K562 (cell line): ENCODE data around the gene EGFR. TPM values are rescaled to one million over a fixed set of nuclear protein-coding genes. Genes with fewer than 3 reads are reported as not detected.

Experiments used
- ATAC-seq: fragments of 200-7000 bp; cut with Tn5 transposase; 3 replicates; pipeline ENCODE4 v1.9.1; 2020; ENCODE audit warnings: moderate library complexity
- BruUV-seq: library from RNA; stranded (reverse); fragments of 400-500 nt; replicated peaks from 2 replicates; lab custom pipeline; 2021; lab: Mats Ljungman, UMichigan
- CTCF ChIA-PET: fragments of 300-600 bp; formaldehyde crosslinking; extraction: SDS; loops from one replicate; lab custom pipeline; 2021; ENCODE audit warnings: low intra/inter-chr PET ratio; lab: Yijun Ruan, JAX
- POLR2A ChIA-PET: fragments of 300-600, 350-650 bp; sonication (Branson Sonifier 250); formaldehyde crosslinking; extraction: SDS; loops from one replicate; lab custom pipeline; 2021; ENCODE audit warnings: antibody characterized with exemption, inconsistent platforms; lab: Yijun Ruan, JAX
- DNase-seq, 4 experiments: peaks; one replicate each; pipeline versions ENCODE4 v3.0.0 to v3.0.0-alpha.2; 2011 to 2018; ENCODE audit warnings: low spot score in 3 of 4, mixed read lengths in 3 of 4; ENCODE audit errors: extremely low read depth in 1 of 4
- FAIRE-seq: peaks from 2 replicates; lab custom pipeline; 2011; peaks lifted over from hg19 to GRCh38; lab: Jason Lieb, UNC
- H2AFZ ChIP-seq: 2 replicates; pipeline ENCODE4 v1.6.0; 2011; ENCODE audit warnings: low read depth, low read length, control low read depth, inconsistent platforms
- H3K27ac ChIP-seq: fragments of 200-600 bp; 3 replicates; pipeline ENCODE4 v1.8.0; 2011; ENCODE audit warnings: low read depth, mild to moderate bottlenecking, control low read depth, inconsistent platforms, low read length, moderate library complexity, mixed read lengths; ENCODE audit errors: extremely low read depth
- H3K27me3 ChIP-seq, 2 experiments: fragments of 300-600 bp in 1 of 2; 2 replicates in 1 of 2; 3 replicates in 1 of 2; pipeline versions ENCODE4 v1.6.0 to v1.8.0; 2011; ENCODE audit warnings: inconsistent platforms in 2 of 2, low read length in 2 of 2, mild to moderate bottlenecking in 1 of 2, mixed read lengths in 1 of 2, moderate library complexity in 1 of 2; ENCODE audit not compliant: control insufficient read depth in 2 of 2, insufficient read depth in 2 of 2
- H3K36me3 ChIP-seq: fragments of 300-600 bp; 3 replicates; pipeline ENCODE4 v1.8.0; 2011; ENCODE audit warnings: mild to moderate bottlenecking, low read length, inconsistent platforms; ENCODE audit not compliant: control insufficient read depth, insufficient read depth
- H3K4me1 ChIP-seq, 2 experiments: fragments of 200-600 bp in 1 of 2; replicated peaks in 1 of 2; 2 replicates in 1 of 2; 3 replicates in 1 of 2; pipeline versions ENCODE4 v1.5.1 to v1.8.0; 2011; ENCODE audit warnings: inconsistent platforms in 2 of 2, low read length in 2 of 2, mild to moderate bottlenecking in 1 of 2, mixed read lengths in 1 of 2, moderate library complexity in 1 of 2; ENCODE audit not compliant: control insufficient read depth in 2 of 2, insufficient read depth in 2 of 2
- H3K4me2 ChIP-seq: 2 replicates; pipeline ENCODE4 v1.6.1; 2011; ENCODE audit warnings: low read length, control low read depth, inconsistent platforms, mixed read lengths; ENCODE audit not compliant: insufficient read depth
- H3K4me3 ChIP-seq: fragments of 200-600 bp; sonication (generic), shearing (Covaris generic); 2 replicates; pipeline ENCODE4 v1.5.1; 2016; ENCODE audit warnings: control low read depth, inconsistent platforms
- H3K79me2 ChIP-seq: fragments of 200-600 bp; 3 replicates; pipeline ENCODE4 v1.8.0; 2011; ENCODE audit warnings: low read length, inconsistent platforms; ENCODE audit not compliant: control insufficient read depth, insufficient read depth
- H3K9ac ChIP-seq, 2 experiments: 2 replicates each; pipeline versions ENCODE4 v1.6.0 to v1.6.1; 2011; ENCODE audit warnings: low read depth in 2 of 2, low read length in 2 of 2, control low read depth in 1 of 2, inconsistent platforms in 1 of 2, mild to moderate bottlenecking in 1 of 2, mixed read lengths in 1 of 2; ENCODE audit not compliant: insufficient read depth in 1 of 2
- H3K9me1 ChIP-seq: one replicate; pipeline ENCODE4 v1.6.0; 2011; ENCODE audit warnings: inconsistent platforms, mild to moderate bottlenecking, low read length, moderate library complexity; ENCODE audit not compliant: control insufficient read depth, insufficient read depth
- H3K9me3 ChIP-seq: replicated peaks from 2 replicates; pipeline ENCODE4 v1.5.1; 2011; ENCODE audit warnings: low read depth, low read length, inconsistent platforms; ENCODE audit not compliant: control insufficient read depth, insufficient read depth
- H4K20me1 ChIP-seq: replicated peaks from 2 replicates; pipeline ENCODE4 v1.6.1; 2011; ENCODE audit warnings: low read length, inconsistent platforms, mixed read lengths; ENCODE audit not compliant: control insufficient read depth, insufficient read depth
- FUS ChIP-seq: fragments of 200-400 bp; formaldehyde crosslinking; optimal IDR thresholded peaks from 2 replicates; pipeline ENCODE3; 2017; ENCODE audit warnings: low read depth, low read length
- RAD21 ChIP-seq, 2 experiments: fragments of 250-450 bp in 1 of 2; fragments of 450-650 bp in 1 of 2; sonication (Bioruptor Pico) in 1 of 2; formaldehyde crosslinking in 1 of 2; IDR thresholded peaks in 1 of 2; conservative IDR thresholded peaks in 1 of 2; 2 replicates each; pipeline versions ENCODE4 v1.4.0 to v1.8.0; 2020 to 2022; ENCODE audit warnings: mild to moderate bottlenecking in 2 of 2, moderate library complexity in 1 of 2
- ZBTB49 ChIP-seq: sonication (generic); formaldehyde crosslinking; IDR thresholded peaks from 2 replicates; pipeline ENCODE4 v1.8.0; 2022; ENCODE audit warnings: missing genetic modification reagents, mild to moderate bottlenecking, borderline replicate concordance
- WGBS: fragments of 100-300 bp; shearing (Covaris generic); methylation state at CpG from one replicate; pipeline ENCODE4 v1.1.6; 2016; ENCODE audit warnings: low coverage, mixed read lengths; ENCODE audit not compliant: insufficient coverage; ENCODE audit errors: missing lambda C conversion rate; 5-methylcytosine and 5-hydroxymethylcytosine counted together
- in situ Hi-C: fragments of 300-500 bp; cut with MboI; formaldehyde crosslinking; loops from 4 replicates; pipeline ENCODE4 v1.15.0; 2018; ENCODE audit warnings: inconsistent platforms, mixed read lengths
- intact Hi-C: fragments of 100-400 bp; cut with micrococcal nuclease; formaldehyde crosslinking; loops from 2 replicates; pipeline ENCODE4 v1.14.2; 2022
- polyA plus RNA-seq, 8 experiments: library from polyadenylated mRNA; depleted of rRNA in 4 of 8; stranded (reverse) in 5 of 8; unstranded in 3 of 8; fragments of >200 nt; fragmentation: Nextera tagmentation in 2 of 8; fragmentation: Illumina TruSeq in 1 of 8; extraction: Ambion mirVana in 2 of 8; extraction: Trizol in 1 of 8; gene quantifications; 2 replicates each; pipeline versions ENCODE4 v1.2.1 to v1.2.3, GENCODE V29; 2011 to 2014; ENCODE audit warnings: inconsistent platforms in 1 of 8, missing spikeins in 1 of 8
- total RNA-seq, 7 experiments: library from RNA; depleted of rRNA in 6 of 7; stranded (reverse); fragments of >200 nt in 6 of 7; fragmentation: Illumina TruSeq in 2 of 7; extraction: Trizol in 2 of 7; gene quantifications; 2 replicates each; pipeline versions ENCODE4 v1.2.1 to v1.2.3, GENCODE V29; 2011 to 2021; ENCODE audit warnings: low replicate concordance in 1 of 7

Gene EGFR
- total and polyA plus RNA-seq, 9 of the 15 experiments (the other 6 are each of a cell fraction or from before 2014, with no cell fraction given): 0.13 TPM; not detected in 8

GRCh38 chr7:55233001-55233400, 214.2 kb downstream of the EGFR start:
- FAIRE-seq: no peak
- H3K9me1 ChIP-seq: no peaks in the 10 kb centered on the region
- BruUV-seq: no TSS peak
- in situ Hi-C loops: no loop called here
- TF ChIP-seq FUS: no peak
- TF ChIP-seq, all 486 proteins: peak for 0
- H3K9ac ChIP-seq: no peak overlapping the region
- ChIA-PET CTCF (no interaction called here), POLR2A (no interaction called here)
- H3K27me3 ChIP-seq: peaks cover 16 to 57% of the 10 kb centered on the region in 2 experiments; a peak in 4 of 5 replicates
- DNase-seq: no peak
- H3K9me3 ChIP-seq: no peaks in the 10 kb centered on the region
- H3K4me3 ChIP-seq: no peak overlapping the region
- ATAC-seq: no peak
- no peaks in the 10 kb centered on the region for H4K20me1 ChIP-seq
- no peak overlapping the region for H3K4me2 ChIP-seq
- H3K36me3 ChIP-seq: no peaks in the 10 kb centered on the region
- no peak overlapping the region for H2AFZ ChIP-seq
- no peaks in the 10 kb centered on the region for H3K79me2 ChIP-seq
- peaks cover 0 to 4% of the 10 kb centered on the region in 2 experiments; a peak in 1 of 5 replicates for H3K4me1 ChIP-seq
- WGBS: 0% methylated on average over 7 of the region's 7 CpGs
- H3K27ac ChIP-seq: no peak overlapping the region
- intact Hi-C loops: no loop called here

GRCh38 chr7:55234408-55234807, 215.6 kb downstream of the EGFR start:
- Histone ChIP-seq H3K9me3 (no peaks in the 10 kb centered on the region), H3K9me1 (no peaks in the 10 kb centered on the region), H3K4me1 (peaks cover 0 to 4% of the 10 kb centered on the region in 2 experiments; a peak in 1 of 5 replicates), H3K4me3 (no peak overlapping the region), H3K4me2 (no peak overlapping the region), H3K27me3 (peaks cover 21 to 61% of the 10 kb centered on the region in 2 experiments; a peak in 4 of 5 replicates), H3K27ac (no peak overlapping the region), H4K20me1 (no peaks in the 10 kb centered on the region), H3K36me3 (no peaks in the 10 kb centered on the region), H3K79me2 (no peaks in the 10 kb centered on the region), H2AFZ (no peak overlapping the region), H3K9ac (no peak overlapping the region)
- FAIRE-seq: no peak
- WGBS: 0% methylated on average over 11 of the region's 11 CpGs
- no peak for ATAC-seq
- TF ChIP-seq RAD21 (CRISPR knock-in tag; conservative IDR thresholded peaks at IDR 0.05 in 1 of 2, IDR thresholded peaks at IDR 0.05 in 1 of 2): 0 out of 4 replicates have a peak, but pooled peaks of 1 of the 2 experiments have one; percentile 8
- TF ChIP-seq ZBTB49 (CRISPR knock-in tag): no peak
- POLR2A ChIA-PET: no interaction called here
- in situ Hi-C loops: no loop called here
- intact Hi-C loops: no loop called here
- no TSS peak for BruUV-seq
- CTCF ChIA-PET: no interaction called here
- DNase-seq: no peak
